NCI-H2227 treated with DMSO at 0.1 percent for 48 hours (cell line): ENCODE results near the gene GHDC.
A peak's percentile ranks its signal among the peaks of the same experiment; 100 is the strongest.

Experiments
- DNase-seq: peaks from one replicate; lab custom pipeline; 2025; lab: John Stamatoyannopoulos, UW

The GHDC gene

DNA sequence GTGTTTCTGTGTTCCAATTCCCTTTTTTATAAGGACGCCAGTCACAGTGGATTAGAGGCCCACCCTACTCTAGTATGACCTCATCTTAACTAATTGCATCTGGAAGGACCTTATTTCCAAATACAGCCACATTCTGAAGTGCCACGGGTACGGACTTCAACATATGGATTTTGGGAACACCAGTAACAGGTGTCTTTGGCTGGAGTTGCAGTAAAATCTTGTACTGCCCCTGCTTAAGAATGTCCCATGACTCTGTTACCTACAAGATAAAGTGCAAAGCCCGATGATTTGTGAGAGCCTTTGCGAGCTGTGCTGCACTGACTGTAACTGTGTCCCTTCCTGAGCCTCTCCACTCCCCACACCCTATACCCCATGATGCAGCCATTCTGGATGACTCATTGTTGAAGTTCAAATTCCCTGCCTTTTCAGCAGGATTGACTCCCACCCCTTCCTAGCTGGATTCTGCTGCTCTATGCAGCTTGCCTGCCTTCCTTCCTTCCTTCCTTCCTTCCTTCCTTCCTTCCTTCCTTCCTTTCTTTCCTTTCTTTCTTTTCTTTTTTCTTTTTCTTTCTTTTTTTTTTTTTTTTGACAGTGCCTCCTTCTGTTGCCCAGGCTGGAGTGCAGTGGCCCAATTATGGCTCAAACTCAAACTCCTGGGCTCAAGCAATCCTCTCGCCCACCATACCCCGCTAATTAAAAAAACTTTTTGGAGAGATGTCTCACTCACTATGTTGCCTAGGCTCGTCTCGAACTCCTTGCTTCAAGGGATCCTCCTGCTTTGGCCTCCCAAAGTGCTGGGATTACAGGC is 11.2 kb downstream of the GHDC start:
- DNase-seq: no peak

DNA sequence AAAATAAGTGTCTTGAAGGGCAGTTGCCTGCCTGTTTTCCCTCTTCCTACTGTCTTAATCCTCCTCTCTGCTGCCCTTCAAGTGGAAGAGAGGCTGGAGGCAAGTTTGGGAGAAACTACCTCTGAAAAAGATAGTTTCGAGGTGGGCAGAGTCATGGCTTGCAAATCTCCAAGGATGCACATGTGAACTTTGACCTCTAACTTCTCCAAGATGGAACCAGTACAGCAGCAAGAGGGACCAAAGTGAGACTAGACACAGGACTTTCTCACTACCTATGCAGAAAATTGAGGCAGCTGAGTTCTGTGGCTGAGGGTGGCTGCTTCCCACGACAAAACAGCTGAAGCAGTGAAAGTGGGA is 12.5 kb downstream of the GHDC start:
- no peak for DNase-seq

DNA sequence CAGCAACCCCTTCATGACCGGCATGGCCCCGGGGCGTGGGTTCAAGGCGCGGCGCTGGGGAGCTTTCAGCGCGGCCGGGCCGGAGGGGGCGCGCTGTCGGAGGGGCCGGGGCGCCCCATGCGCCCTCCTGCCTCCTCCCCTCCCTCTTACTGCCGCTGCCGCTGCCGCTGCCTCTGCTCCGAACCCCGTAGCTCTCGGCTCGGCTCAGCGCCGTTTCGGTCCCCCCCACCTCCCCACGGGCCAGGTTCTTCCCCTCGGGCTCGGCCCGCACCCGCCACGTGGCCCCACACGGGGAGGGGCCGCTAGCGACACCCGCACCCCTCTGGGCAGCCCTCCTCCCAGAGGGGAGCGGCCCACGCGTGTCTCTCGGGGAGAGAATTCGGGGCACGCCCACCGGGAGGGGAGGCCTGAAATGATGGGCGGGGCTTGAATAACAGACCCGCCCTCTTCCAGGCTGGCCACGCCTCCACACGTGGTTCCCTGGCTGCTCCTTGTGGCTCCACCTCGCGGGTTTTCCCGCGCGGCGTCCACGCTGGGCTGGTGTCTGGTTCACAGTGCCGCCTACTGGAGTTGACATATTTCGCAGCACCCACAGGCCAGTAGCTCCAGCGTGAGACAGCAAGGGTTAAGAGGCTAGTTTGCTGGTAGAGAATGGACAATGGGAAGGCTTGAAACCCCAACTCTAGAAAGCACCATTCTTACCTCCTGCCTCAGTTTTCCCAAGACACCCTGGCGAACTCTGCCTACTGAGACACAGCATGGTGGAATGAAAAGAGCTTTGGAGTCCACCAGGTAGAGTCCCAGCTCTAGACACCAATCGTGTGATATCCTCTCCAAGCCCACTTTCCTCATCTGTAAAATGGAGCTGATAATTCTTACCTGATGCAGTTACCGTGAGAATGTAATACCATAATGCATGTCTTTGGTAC is 13.1 kb downstream of the GHDC start, which contains the start of gene KCNH4:
KCNH4 (minus strand) TSS at position 221 of the 929 bp plus-strand sequence; CDS start at position 24, 197 bp downstream.
- DNase-seq: peak; percentile 66

DNA sequence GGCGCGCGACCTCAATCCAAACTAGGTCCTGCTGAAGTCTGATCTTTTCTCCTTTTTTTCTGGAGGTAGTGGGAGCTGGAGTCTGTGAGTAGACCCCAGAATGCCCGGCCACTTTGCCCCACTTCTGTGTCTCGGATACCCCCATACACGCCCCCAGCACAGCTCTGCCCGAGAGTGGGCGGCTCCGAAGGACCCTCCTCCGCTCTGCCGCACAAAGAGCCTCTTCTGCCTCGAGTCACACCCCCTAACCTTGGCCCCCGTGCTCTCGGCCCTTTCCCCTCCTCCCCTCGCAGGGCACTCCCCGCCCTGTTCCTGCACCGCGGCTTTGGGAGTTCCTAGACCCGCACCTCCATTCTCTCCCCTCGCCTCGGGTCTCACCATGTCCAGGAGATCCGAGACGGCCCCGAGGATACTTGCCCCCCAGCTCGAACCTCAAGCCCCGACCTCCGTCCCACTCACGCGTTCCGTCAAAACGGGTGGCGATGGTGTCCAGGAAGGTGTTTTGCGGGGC is 13.8 kb downstream of the GHDC start:
- DNase-seq: no peak

DNA sequence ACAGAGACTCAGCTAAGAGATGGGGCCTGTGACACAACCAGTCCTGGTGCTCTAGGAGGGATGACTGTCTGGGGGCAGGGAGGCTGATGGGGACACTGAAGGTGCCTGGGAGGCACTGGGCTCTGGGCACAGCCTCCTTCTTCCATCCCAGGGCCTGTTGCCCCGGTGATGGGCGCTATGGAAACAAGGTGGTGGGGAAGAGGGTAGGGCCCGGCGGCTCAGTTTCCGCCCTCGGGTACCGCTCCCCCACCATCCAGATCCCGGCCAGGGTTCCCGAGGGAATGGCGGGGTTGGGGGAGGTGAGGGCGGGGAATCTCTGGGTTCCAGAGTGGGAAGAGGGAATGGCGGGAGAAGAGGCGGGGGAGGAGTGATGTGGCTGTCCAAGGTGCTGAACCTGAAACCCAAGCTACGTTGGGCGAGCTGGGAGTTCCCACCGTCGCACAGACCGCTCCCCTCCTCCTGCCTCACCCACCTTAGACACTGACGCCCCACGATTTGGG is 14.3 kb downstream of the GHDC start:
- DNase-seq: peak; percentile 43

DNA sequence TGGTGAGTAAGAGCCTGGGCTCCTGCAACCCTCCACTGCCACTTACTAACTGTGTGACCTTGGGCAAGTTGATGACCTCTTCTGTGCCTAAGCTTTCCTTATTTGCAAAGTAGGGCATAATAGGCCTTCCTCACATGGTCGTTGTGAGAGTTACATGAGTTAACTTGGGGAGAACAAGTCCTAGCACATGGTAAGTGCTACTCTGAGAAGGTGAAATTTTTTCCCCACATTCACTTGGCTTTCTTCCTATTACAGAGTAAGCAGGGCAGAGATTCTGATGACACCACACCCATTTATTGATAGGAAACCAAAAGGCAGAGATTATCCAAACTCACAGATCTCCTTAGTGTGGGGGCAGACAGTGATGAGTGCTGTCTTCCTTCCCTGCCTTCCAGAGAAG is 15.0 kb downstream of the GHDC start:
- no peak for DNase-seq

DNA sequence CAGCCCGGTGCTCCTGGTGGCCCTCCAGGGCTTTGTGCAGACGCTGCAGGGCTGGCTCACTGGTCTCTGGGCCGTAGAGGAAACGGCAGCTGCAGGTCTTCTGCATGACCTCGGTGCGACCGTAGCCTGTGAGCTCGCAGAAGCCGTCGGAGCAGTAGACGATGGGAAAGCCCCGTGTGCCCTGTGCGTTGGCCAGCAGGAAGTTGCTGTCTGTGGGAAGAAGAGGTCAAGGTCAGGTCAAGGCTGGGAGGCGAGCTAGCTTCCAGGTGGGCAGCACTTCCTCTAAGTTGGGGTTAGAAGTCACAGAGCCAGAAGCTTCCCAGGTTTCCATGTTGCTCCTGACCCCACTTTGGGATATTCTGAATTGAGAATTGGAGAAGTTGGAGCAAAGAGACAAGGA is 15.5 kb downstream of the GHDC start:
- no peak for DNase-seq

DNA sequence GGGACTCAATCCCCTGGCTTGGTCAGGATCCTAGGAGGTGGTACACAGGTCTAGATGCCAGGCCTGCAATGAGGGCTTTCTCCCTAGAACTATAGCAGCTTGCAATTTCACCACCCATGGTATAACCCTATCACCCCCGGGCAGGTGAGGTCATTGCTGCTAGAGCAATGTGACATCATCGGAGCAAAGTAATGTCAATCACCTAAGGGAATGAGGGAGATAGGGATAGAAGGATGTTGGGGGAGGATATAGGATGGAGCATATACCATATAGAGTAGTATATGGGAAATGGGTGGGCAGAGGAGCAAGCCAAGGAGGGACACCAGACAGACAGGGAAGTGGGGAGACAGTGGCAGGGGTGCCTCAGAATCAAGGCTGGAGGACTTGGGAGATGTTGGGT is 16.6 kb downstream of the GHDC start:
- no peak for DNase-seq

DNA sequence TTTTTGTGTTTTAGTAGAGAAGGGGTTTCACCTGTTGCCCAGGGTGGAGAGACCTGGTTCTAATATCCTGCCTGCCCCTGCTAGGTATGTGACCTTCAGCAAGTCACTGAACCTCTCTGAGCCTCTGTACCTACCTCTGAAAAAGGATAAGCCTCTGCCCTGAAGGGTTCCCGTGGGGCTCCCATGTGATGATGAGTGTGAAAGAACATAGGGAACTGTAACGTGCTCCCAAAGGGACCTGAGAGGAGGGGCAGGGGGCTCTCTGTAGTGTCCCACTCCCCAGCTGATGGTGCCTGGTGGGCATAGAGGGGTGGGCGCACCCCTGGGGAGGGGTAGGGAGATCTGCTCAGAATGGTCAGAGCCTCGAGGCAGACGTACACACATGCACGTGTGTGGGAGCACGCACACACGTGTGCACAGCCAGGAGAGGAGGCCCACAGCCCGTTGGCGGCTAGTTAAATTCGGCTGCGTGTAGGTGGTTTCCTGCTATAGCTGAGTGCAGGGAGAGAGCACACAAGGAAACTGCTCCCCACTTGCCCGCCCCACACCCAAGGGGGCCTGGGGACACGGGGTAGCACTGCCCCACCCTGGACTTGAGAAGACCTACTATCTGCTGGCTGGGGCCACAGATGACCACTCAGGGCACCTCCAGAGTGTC is 20.0 kb downstream of the GHDC start:
- DNase-seq: no peak

DNA sequence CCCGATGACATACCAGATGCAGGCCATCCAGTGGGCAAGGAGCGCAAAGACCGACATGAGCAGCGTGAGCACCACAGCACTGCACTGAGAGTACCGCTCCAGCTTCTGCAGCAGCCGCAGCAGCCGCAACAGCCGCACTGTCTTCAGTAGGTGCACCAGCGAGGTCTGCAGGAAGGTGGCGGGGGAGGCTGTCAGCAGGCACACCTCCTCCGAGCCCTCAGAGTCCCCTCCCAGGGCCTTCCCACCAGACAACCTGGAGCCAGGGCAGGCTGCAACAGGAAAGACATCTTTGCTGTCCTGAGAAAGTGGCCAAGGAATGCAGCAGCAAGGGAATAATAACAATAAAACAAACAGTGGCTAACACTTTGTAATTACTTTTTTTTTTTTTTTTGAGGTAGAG is 22.5 kb downstream of the GHDC start:
- no peak for DNase-seq

DNA sequence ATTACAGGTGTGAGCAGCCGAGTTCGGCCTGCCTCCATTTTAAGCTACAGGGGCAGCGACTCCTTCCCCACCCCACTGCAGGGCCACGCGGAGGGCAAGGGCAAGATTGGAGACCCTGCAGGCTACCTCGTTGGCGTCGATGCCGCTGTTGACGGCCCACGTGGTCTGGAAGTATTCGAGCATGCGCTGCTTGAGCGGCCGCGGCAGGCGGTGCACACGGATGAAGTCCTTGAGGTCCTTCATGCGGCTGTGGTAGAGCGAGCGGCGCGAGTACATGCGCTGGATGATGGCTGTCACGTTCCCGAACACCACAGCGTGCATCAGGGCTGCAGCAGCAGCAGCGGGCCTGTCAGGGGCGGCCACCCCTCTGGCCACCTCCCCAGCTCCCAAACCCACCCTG is 24.9 kb downstream of the GHDC start:
- no peak for DNase-seq

DNA sequence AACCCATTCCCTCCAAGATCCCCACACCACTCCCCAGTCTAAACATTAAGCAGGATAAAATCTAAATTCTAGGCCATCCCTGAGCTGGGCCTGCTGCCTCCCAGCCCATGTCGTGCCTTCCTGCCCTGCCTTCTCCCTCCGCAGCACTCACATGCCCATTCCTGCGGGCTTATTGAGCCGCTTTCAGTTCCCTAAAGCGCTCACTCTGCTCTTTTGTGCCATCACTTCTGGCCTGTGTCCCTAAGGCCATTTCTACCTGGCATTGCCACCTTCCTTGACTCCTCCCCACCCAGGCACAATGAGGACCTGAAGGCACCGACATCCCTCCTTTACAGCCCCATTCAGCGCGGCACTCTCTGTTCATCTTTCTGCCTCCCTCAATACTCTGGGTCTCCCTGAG is 26.5 kb downstream of the GHDC start:
- no peak for DNase-seq

DNA sequence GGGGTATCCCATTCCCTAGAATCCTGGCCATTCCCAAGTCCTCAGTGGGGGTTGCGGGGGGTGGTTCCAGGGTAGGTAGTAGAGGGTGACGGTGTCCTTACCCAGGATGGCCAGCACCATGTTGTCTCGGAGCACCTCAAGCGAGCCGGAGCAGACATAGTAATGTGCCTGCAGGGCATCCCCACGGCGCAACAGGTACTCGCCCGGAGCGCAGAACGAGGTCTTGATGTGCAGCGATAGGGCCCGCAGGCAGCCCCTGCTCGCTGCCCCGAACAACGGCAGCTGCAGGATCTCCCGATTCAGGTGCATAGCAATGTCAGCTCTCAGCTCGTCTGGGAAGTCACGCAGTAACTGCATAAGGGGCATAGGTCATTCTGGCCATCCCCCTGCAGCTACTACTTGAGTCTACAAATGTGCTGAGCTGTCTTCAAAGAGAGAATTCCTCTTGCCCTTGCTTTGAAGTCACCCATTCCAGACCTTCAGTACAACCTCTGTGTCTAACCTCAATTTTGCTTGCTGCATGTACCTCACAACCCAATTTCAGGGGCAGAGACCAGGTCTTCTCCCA is 28.0 kb downstream of the GHDC start:
- no peak for DNase-seq

DNA sequence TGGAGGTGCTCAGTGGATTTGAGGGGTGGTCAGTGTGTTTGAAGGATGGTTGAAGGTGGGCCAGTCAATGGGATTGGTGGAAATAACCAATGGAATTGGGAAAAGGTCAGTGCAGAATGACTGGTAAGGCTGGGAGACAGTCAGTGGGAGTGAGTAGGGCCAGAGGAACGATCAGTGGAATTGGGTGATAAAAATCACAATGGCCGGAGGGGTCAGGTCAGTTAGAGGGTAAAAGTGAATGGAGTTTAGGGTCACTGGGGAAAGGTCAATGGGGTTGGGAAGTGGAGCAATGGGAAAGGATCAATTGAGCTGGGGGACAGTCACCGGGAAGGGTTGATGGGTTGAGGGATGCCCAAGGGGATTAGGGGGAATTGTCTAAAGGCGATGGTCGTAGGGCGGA is 28.5 kb downstream of the GHDC start:
- DNase-seq: no peak

DNA sequence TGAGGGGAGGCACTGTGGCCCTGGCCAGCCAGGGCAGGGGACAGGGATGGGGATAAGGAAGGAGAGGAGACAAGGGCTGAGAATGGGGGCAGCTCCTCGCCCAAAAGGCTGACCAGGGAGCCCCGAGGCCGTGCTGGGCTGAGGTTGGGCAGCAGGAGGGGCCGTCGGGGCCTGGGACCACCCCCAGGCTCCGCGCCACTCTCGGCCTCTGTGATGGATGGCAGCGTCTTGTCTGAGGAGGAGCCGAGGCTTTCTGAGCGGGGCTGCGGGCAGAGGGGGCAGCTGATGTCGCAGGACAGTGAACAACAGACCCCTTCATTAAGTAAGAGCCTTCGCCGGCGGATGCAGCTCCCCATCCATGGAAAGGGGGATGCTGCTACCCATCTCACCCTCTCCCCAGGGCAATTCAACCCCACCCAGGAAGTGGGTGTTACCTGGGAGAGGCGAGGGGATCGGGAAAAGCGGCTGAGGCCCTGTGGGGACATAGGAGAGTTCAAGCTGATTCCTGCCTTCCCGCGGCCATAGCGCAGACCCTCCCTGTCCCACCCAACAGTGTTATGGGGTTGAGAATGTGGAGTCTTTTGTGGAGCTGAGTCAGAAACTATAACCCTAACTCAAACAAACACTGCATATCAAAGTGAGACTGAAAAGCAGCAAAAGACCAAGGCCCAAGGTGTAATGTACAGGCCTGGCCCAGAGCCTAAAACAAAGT is 30.4 kb downstream of the GHDC start:
- DNase-seq: no peak

DNA sequence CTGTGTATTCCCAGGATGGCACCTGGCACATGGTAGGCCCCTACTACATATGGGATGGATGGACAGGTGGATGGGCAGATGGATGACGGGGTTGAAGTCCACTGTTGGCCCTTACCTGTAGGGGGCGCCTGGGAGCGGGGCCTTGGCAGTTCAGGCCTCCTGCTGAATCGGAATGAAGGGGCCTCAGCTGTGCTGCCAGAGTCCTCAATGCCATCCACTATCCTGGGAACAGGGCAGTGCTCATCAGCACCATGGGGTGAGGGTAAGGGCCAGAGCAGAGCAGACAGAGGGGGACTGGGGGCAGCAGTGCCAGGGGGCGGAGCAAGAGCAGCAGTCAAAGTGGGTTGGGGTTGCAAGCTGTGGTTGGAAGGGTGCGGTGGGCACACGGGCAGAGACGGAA is 31.2 kb downstream of the GHDC start:
- DNase-seq: no peak

DNA sequence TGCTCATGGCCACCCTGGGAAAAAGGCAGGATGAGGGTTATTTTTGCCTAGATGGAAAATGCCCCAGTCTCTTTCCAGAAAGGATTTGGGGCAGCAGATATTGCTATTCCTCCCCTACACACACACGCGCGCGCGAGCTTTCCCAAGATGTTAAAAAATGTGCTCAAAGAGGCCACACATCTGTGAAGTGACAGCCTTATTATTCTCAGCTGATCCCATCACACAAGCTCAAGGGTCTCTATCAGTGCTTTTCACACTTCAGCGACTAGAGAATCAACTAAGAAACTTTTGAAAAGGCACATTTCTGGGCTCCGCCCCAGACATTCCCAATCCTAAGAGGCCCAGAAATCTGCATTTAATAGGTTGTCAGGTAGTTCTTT is 33.8 kb downstream of the GHDC start:
- DNase-seq: no peak

DNA sequence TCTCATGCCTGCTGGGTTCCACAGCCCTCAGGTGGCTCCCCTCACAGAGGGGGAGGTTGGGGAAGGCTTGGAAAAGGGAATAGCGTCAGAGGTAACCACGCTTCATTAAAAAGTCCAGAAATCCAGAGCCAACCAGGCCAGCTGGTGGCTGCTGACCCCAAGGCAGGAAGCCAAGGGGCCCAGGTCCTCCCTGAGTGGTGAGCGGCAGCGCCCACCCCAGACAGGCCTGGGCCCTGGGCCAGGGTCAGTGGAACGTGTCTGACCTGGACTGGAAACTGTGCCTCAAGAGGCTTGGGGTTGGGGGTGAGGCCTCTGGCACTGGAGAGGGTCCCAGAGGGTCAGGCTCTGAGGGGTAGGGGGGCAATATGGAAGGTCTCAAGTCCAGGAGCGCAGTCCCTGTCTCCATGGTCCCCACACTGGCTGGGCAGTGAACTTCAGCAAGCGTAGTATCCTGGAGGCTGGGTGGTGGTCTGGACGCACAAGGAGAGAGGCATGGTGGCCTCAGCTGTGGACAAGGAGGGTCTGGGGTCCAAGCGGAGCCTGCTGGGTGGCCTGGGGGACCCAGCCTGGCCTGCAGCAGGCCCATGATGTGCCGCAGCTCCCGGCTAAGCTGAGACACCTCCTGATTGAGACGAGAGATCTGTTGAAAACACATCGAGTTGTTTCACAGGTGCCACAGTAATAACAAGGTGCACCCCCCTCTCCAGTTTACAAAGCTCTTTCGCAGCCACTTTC is 34.3 kb downstream of the GHDC start:
- no peak for DNase-seq

DNA sequence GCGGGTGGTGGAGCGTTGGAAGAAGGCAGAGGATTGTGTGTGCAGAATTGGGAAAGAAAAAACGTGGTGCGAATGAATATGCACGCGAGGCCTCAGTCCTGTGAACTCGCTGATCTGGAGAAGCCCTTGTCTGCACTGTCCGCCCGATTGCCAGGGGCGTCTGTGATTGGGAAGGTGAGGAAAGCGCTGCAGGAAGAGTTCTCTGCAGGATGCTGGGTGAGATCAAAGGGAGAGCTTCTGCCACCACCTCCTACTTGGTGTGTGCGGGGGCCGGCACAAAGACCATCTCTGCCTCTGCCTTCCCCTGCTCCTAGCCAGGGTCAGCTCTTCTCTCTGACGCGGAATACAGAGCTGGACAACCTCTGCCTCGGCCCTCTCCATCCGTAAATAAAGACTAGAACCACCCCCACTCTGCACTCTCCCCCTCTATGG is 38.7 kb downstream of the GHDC start:
- DNase-seq: peak; percentile 21

DNA sequence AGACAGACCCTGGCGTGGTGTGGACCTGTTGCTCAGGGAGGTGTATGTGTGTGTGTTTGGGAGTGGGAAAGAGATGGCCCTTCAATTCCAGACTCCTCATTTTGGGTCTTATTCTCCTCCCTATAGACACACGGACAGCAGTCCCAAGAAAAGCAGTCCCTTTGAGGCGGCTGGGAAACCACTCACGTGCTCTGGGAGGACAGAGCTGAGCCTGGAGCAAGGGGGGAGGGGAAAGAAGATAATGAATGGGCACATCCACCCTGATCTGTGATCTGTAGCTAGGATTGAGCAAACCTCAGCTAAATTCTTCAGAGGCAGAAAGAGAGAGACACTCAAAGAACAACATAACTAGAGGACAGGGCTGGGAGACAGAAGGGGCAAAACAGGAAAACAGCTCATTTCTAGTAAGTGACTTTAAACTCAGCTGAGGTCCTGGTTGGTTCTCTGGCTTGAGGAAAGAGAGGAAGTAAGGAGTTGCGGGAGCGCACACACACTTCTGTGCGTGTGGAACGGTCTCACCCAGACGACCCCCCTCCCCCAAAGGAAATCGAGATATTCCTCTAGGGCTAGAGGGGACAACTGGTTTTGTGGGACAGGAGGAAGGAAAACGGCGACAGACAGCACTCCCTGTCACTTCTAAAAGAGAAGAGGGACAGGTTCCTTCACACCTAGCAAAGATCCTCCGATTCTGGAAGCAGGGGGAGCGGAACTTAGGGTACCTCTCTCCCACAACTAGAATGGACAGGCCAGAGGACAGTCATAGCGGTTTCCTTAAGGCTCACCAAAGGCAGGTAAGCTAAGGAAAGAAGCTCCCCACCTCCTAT is 40.2 kb downstream of the GHDC start:
- DNase-seq: no peak
